Head of caudate nucleus (tissue), 42 donors: Measurements from ENCODE around the gene ATP6V1G1.

Source experiments
- DNase-seq, 42 donors: peaks; one replicate each; pipeline versions ENCODE4 v3.0.0 to v3.0.0-alpha.2; 2020 to 2021; ENCODE audit warnings: mixed read lengths in 7 of 42
- intact Hi-C: fragments of 100-400 bp; cut with DNase I; formaldehyde crosslinking; loops from one replicate; pipeline ENCODE4 v1.15.0; 2022

The ATP6V1G1 gene

GRCh38 chr9:114633438-114634089 is 46.0 kb downstream of the ATP6V1G1 start:
- DNase-seq = no peak
- intact Hi-C loops = no loop called here

DNA sequence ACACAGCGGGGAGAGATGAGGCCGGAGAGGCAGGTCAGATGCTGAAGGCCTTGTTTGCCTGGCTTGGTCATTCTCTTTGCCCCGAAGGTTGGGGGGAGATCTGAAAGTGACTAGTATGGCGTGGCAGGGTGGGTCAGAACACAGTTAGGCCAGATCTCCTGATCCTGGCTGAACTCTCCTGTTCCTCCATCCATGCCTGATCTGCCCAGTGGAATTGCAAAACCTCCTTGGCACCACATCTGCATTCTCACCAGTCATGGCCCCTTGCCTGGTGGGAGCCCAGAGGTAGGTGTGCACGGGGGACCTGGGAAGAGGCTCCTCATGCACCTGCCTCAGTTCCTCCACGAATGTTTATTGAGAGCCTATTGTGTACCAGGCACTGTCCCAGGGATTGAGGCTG is 46.8 kb downstream of the ATP6V1G1 start:
- no peak for DNase-seq
- intact Hi-C loops = no loop called here

GRCh38 chr9:114638404-114638803 is 50.8 kb downstream of the ATP6V1G1 start:
- no peak for DNase-seq
- intact Hi-C loops = no loop called here

- peak in 1 of 42 donors; percentile 17 for DNase-seq
- intact Hi-C loops = no loop called here
These were observed 54.4 kb downstream of the ATP6V1G1 start for GRCh38 chr9:114641967-114642366.

- intact Hi-C loops = no loop called here
- peak in 1 of 42 donors; percentile 32 for DNase-seq
These were observed 55.4 kb downstream of the ATP6V1G1 start for GRCh38 chr9:114643001-114643400.

DNA sequence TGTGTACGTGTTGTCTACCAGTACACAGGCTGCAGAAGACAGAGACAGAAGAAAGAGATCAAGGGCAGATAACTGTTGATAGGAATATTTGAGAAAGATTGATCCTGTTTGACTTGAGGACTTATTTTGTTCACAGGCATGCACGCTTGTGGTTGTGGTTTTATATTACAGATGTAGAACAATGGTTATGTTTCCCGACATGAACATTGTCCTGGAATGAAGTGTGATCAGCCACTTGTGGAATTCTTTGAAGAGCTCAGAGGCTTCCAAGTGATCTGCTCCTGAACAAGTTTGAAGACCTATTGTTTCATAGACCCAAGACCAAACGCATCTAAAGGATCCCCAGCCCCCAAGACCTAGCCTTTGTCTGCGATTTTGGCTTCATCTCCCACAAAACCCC is 56.3 kb downstream of the ATP6V1G1 start:
- intact Hi-C loops = no loop called here

More for the DNA sequence above, 56.3 kb downstream of the ATP6V1G1 start:
- DNase-seq = peak in 1 of 42 donors; percentile 2
